Effector memory CD4-positive, alpha-beta T cell (primary cell): ENCODE measurements around the gene CAMTA1.
"Not testable (repeated sequence)": the region's sequence is repeated elsewhere in the genome, so short reads cannot be mapped to it uniquely, and the experiment has no call there.

ENCODE experiments used
- DNase-seq, 3 donors: peaks; one replicate each; pipeline ENCODE4 v3.0.0-alpha.2; 2020
- H3K27ac ChIP-seq: 2 replicates; pipeline ENCODE4 v1.7.0; 2013; ENCODE audit warnings: mild to moderate bottlenecking, low read length, moderate library complexity; ENCODE audit not compliant: insufficient read depth, poor library complexity, severe bottlenecking
- H3K27me3 ChIP-seq: replicated peaks from 2 replicates; pipeline ENCODE4 v1.7.0; 2013; ENCODE audit warnings: mild to moderate bottlenecking, low read length; ENCODE audit not compliant: insufficient read depth, control insufficient read depth, poor library complexity, severe bottlenecking
- H3K36me3 ChIP-seq: 2 replicates; pipeline ENCODE4 v1.7.0; 2013; ENCODE audit warnings: mild to moderate bottlenecking, low read length, moderate library complexity; ENCODE audit not compliant: control insufficient read depth, insufficient read depth
- H3K4me1 ChIP-seq: 2 replicates; pipeline ENCODE4 v1.7.0; 2013; ENCODE audit warnings: low read length, mild to moderate bottlenecking; ENCODE audit not compliant: control insufficient read depth, insufficient read depth, poor library complexity, severe bottlenecking
- H3K4me3 ChIP-seq: 2 replicates; pipeline ENCODE4 v1.7.0; 2013; ENCODE audit warnings: low read length, low read depth, mild to moderate bottlenecking; ENCODE audit not compliant: insufficient read depth, poor library complexity, severe bottlenecking
- H3K9me3 ChIP-seq: 2 replicates; pipeline ENCODE4 v1.7.0; 2013; ENCODE audit warnings: mild to moderate bottlenecking, low read length, moderate library complexity; ENCODE audit not compliant: control insufficient read depth
- total RNA-seq, 3 donors: gene quantifications; one replicate each; lab custom pipeline; 2026; lab: John Stamatoyannopoulos, UW

CAMTA1 gene, protein sequence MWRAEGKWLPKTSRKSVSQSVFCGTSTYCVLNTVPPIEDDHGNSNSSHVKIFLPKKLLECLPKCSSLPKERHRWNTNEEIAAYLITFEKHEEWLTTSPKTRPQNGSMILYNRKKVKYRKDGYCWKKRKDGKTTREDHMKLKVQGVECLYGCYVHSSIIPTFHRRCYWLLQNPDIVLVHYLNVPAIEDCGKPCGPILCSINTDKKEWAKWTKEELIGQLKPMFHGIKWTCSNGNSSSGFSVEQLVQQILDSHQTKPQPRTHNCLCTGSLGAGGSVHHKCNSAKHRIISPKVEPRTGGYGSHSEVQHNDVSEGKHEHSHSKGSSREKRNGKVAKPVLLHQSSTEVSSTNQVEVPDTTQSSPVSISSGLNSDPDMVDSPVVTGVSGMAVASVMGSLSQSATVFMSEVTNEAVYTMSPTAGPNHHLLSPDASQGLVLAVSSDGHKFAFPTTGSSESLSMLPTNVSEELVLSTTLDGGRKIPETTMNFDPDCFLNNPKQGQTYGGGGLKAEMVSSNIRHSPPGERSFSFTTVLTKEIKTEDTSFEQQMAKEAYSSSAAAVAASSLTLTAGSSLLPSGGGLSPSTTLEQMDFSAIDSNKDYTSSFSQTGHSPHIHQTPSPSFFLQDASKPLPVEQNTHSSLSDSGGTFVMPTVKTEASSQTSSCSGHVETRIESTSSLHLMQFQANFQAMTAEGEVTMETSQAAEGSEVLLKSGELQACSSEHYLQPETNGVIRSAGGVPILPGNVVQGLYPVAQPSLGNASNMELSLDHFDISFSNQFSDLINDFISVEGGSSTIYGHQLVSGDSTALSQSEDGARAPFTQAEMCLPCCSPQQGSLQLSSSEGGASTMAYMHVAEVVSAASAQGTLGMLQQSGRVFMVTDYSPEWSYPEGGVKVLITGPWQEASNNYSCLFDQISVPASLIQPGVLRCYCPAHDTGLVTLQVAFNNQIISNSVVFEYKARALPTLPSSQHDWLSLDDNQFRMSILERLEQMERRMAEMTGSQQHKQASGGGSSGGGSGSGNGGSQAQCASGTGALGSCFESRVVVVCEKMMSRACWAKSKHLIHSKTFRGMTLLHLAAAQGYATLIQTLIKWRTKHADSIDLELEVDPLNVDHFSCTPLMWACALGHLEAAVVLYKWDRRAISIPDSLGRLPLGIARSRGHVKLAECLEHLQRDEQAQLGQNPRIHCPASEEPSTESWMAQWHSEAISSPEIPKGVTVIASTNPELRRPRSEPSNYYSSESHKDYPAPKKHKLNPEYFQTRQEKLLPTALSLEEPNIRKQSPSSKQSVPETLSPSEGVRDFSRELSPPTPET (N-terminal part only)
- total RNA-seq = 26.6 to 42.1 (median 37.9) reads per million in 3 donors

DNA sequence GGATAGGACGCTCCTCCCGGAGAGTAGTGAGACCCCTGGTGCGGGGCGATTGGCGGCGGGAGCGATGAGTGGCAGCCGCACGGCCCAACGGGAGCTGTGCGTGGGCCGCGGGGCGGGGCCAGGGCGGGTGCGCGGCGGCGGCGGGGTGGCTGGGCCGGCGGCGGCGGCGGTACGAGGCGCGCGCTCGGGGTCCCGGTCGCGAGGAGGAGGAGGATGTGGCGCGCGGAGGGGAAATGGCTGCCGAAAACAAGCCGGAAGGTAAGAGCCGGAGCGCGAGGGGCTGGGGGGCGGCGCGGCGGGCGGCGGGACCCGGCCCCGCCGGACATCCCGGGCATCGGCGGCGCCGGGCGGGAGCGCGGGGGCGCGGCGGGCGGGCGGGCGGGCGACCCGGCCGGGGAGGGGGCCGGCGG, at the start of gene CAMTA1:
CAMTA1 (plus strand) TSS at position 137 of the 410 bp plus-strand sequence; CDS start at position 214, 77 bp downstream.
- no peaks in the 10 kb centered on the region for H3K27me3 ChIP-seq

GRCh38 chr1:6738987-6739676, 46.1 kb upstream of the CAMTA1 start:
- no peaks in the 10 kb centered on the region for H3K36me3 ChIP-seq
- H3K4me3 ChIP-seq = no peak overlapping the region
- no peak overlapping the region for H3K27ac ChIP-seq
- no peaks in the 10 kb centered on the region for H3K27me3 ChIP-seq
- H3K4me1 ChIP-seq = no peaks in the 10 kb centered on the region
- no peak for DNase-seq
- no peaks in the 10 kb centered on the region for H3K9me3 ChIP-seq

More for the DNA sequence above, at the start of gene CAMTA1:
- DNase-seq = no peak
- Histone ChIP-seq H3K9me3 (no peaks in the 10 kb centered on the region), H3K36me3 (no peaks in the 10 kb centered on the region), H3K4me3 (peak within 1 kb of the TSS; percentile 75), H3K4me1 (peaks cover 9% of the 10 kb centered on the region), H3K27ac (peak within 1 kb of the TSS; percentile 85)

DNA sequence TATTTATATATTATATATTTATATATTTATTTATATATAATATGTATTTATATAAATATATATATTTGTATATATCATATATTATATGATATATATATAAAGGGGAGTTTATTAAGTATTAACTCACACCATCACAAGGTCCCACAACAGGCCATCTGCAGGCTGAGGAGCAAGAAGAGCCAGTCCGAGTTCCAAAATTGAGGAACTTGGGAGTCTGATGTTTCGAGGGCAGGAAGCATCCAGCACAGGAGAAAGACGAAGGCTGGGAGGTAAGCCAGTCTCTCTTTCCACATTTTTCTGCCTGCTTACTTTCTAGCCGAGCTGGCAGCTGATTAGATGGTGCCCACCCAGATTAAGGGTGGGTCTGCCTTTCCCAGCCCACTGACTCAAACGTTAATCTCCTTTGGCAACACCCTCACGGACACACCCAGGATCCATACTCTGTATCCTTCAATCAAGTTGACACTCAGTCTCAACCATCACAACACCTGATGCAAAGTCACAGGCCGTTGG, 42.5 kb upstream of the CAMTA1 start:
- H3K36me3 ChIP-seq, H3K9me3 ChIP-seq, H3K27me3 ChIP-seq, H3K4me1 ChIP-seq, H3K4me3 ChIP-seq, H3K27ac ChIP-seq, DNase-seq: not testable (repeated sequence)

- Histone ChIP-seq H3K4me3 (no peak overlapping the region), H3K9me3 (no peaks in the 10 kb centered on the region), H3K36me3 (no peaks in the 10 kb centered on the region), H3K27ac (no peak overlapping the region), H3K4me1 (no peaks in the 10 kb centered on the region), H3K27me3 (no peaks in the 10 kb centered on the region)
- DNase-seq = no peak
Measured at GRCh38 chr1:6743189-6744101, 41.8 kb upstream of the CAMTA1 start.

GRCh38 chr1:6745073-6745472, 40.2 kb upstream of the CAMTA1 start:
- no peak overlapping the region for H3K27ac ChIP-seq
- no peaks in the 10 kb centered on the region for H3K9me3 ChIP-seq
- H3K27me3 ChIP-seq = no peaks in the 10 kb centered on the region
- no peaks in the 10 kb centered on the region for H3K36me3 ChIP-seq
- H3K4me3 ChIP-seq = no peak overlapping the region
- H3K4me1 ChIP-seq = no peaks in the 10 kb centered on the region
- no peak for DNase-seq

- no peak for DNase-seq
- H3K36me3 ChIP-seq = no peaks in the 10 kb centered on the region
- H3K4me1 ChIP-seq = no peaks in the 10 kb centered on the region
- H3K9me3 ChIP-seq = no peaks in the 10 kb centered on the region
- H3K27me3 ChIP-seq = peaks cover 5% of the 10 kb centered on the region
- no peak overlapping the region for H3K27ac ChIP-seq
- H3K4me3 ChIP-seq = no peak overlapping the region
Measured at GRCh38 chr1:6747674-6748073, 37.6 kb upstream of the CAMTA1 start.

GRCh38 chr1:6750490-6750889, 34.8 kb upstream of the CAMTA1 start:
- Histone ChIP-seq H3K4me3 (no peak overlapping the region), H3K9me3 (no peaks in the 10 kb centered on the region), H3K4me1 (no peaks in the 10 kb centered on the region), H3K27me3 (peaks cover 5% of the 10 kb centered on the region), H3K36me3 (no peaks in the 10 kb centered on the region), H3K27ac (no peak overlapping the region)
- no peak for DNase-seq

DNA sequence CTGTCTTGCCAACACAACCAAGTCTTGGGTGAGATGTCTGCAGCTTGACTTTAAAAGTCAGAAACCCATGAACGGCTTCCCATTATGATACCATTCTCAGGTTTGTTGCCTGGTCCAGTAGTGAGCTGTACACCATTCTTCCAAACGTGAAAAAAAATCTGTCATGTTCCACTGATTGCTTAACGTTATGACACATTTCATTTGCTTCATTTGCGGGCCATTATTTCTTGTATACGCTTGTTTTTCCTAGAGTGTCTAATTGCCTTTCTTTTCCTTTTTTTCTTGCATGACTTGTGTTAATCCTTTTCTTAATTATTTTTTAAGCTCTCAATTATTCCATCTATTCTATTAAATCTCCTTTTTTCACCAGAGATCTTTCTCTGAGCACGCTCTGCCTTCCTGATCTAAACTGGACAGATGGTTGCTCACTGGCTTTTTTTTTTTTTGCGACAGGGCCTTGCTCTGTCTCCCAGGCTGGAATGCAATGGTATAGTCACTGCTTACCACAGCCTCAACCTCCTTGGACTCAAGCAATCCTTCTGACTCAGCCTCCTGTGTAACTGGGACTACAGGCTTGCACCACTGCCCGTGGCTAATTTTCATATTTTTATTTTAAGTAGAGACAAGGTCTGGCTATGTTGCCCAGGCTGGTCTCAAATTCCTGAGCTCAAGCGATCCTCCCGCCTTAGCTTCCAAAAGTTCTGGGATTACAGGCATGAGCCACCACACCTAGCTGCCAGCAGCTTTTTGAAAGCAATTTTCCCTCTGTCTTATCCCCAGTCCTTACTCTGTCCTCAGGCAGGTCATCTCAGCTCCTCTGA, 31.7 kb upstream of the CAMTA1 start:
- H3K4me3 ChIP-seq = no peak overlapping the region

More for the DNA sequence above, 31.7 kb upstream of the CAMTA1 start:
- no peak overlapping the region for H3K27ac ChIP-seq
- no peaks in the 10 kb centered on the region for H3K36me3 ChIP-seq
- no peak for DNase-seq
- peaks cover 5% of the 10 kb centered on the region for H3K27me3 ChIP-seq
- H3K9me3 ChIP-seq = no peaks in the 10 kb centered on the region
- H3K4me1 ChIP-seq = no peaks in the 10 kb centered on the region
